GM10266 (cell line): ENCODE measurements around the gene GID4.

Source experiments
- DNase-seq: peaks from one replicate; pipeline ENCODE4 v3.0.0; 2012; ENCODE audit errors: extremely low spot score
- TF ChIP-seq, protein P1 (sequence below): IDR thresholded peaks from 2 replicates; pipeline ENCODE4 v1.5.1; 2012; ENCODE audit warnings: mild to moderate bottlenecking, low read depth; ENCODE audit not compliant: control insufficient read depth, insufficient read depth; ENCODE audit errors: missing control alignments

Gene GID4

DNA sequence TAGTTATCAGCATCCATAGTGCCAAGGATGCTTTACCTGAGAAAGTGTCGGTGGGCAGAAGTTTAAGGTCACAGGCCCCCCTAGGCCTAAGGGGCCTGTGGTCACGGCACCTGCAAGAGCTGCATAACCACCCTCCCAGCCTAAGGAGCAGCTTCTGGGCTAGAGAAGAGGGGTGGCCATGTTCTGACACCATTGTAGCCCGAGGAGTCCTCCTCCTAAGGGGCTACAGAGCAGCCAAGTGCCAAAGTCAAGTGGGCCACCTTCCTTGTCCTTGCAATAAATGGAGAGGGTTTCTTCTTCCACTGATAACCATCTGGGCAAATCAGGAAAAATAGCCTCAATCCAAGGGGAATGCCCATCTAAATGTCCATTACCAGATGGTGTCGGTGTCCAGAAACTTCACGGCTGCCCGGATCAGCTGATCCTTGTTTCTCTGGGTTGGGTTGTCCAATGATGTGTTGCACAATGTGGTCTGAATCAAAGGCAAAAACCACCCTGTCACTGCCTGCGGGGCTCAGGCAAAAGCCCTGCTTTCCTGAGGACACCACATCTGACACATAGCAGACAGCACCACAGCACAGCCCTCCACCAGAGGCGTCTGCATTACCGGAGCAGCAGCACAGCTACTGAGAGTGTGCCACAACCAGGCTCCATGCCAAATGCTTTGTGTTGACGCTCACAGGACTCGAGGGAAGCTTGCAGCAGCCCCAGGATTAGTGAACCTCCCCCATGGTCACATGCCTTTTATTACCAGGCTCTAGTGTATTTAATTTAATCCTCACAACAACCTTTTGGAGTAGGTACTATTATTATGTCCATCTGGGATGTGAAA is 13.0 kb upstream of the GID4 start:
- TF ChIP-seq, protein P1, sequence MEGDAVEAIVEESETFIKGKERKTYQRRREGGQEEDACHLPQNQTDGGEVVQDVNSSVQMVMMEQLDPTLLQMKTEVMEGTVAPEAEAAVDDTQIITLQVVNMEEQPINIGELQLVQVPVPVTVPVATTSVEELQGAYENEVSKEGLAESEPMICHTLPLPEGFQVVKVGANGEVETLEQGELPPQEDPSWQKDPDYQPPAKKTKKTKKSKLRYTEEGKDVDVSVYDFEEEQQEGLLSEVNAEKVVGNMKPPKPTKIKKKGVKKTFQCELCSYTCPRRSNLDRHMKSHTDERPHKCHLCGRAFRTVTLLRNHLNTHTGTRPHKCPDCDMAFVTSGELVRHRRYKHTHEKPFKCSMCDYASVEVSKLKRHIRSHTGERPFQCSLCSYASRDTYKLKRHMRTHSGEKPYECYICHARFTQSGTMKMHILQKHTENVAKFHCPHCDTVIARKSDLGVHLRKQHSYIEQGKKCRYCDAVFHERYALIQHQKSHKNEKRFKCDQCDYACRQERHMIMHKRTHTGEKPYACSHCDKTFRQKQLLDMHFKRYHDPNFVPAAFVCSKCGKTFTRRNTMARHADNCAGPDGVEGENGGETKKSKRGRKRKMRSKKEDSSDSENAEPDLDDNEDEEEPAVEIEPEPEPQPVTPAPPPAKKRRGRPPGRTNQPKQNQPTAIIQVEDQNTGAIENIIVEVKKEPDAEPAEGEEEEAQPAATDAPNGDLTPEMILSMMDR, result no peak
- no peak for DNase-seq

DNA sequence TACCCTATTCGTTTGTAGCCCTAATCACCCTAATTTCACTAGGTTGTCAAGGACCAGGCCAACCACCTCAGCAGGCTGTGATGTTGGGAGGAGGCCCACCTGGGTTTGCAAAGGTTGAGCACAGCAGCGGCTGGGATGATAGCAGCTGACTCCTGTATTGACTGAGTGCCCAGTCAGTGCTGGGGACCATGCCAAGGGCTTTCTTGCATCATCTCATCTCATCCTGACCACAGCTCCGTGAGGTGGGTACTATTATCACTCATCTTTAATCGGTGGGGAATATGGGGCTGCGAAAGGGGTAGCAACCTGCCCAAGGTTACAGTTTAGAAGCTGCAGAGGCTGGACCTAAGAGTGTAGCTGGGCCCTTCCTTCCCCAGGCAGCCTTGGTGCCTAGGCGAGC is 11.9 kb upstream of the GID4 start:
- DNase-seq, result no peak
- TF ChIP-seq, protein P1, result no peak

DNA sequence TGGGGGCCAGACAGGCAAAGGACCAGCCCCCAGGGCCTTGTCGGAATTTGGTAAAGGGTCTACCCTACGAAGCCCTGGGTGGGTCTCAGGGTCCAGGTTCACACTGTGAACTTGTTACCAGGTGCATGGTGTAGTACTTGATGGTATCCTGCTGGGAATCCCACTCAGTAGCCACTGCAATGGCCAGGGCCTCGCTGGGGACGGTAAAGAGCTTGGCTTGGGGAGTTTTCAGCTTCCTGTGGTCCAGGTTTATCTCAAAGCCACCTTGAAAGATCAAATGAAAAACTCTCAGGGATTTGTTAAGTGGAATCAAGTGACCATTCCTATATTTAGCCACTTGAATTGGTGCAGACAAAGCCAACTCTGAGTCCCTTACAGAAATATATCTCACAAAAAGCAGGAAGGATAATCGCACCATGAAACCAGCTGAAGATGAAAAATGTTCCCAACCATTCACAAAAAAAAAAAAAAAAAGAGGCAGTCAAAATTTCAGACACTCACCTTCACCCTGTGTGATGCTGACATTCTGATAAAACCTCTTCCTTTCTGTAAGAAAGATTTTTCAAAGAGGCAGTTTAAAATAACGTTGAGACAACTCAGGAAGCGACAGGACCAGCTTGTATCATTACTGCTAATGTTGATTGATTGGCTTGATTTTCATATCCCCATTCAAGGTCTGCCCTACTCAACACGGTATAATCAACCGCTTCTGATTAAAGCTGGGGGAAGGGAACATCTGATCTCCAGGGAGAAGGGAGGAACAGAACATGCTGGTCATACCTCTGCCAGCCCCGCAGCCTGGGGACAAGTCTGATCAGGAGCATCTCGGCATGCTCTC is 10.9 kb upstream of the GID4 start:
- DNase-seq, result no peak
- TF ChIP-seq, protein P1, result no peak

DNA sequence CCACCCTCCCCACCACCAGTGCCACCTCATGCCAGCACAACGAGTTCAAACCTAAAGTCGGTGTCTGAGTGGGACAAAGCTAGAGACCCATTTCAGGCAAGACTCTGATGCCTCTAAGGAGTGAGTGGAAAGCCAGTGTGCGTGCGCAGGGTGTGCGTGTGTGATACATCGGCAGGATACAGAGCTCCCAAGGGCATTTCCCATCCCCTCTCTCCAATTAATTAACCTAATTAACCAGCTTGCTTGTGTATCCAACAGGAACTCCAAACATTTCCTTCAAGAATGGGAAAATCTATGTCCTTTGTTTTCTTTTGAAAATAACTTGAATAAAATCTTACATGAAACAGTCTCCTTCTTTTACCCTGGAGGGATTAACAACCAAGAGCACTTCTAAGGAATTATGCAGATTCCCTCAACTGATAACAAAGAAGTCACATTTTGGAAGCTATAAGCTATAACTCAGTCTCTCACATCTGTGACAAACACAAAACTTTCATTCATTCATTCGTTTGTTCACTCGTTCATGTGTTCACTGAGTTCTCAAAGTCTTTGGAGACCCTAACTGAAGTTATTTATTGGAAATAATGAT is 10.2 kb upstream of the GID4 start:
- TF ChIP-seq, protein P1, result no peak
- DNase-seq, result no peak

DNA sequence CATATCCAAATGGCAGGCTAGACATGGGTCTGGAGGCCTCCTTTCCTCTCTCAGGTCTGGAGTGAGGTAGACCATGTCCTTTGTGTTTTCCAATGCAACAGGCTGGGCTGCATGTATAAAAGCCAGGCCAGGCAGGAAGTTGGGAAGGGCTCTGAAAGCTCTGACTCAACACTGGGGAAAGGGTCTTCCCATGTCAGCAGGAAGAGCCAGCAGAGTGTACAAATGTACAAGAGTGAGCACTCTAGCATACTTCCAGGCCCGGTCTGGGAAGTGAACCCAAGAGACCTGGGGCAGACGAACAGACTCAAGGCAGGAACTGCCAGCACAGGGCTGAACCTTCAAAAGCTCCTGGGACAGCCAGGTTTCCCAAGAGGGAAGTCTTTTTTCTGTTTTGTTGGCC is 7.3 kb upstream of the GID4 start:
- DNase-seq, result no peak
- TF ChIP-seq, protein P1, result no peak

DNA sequence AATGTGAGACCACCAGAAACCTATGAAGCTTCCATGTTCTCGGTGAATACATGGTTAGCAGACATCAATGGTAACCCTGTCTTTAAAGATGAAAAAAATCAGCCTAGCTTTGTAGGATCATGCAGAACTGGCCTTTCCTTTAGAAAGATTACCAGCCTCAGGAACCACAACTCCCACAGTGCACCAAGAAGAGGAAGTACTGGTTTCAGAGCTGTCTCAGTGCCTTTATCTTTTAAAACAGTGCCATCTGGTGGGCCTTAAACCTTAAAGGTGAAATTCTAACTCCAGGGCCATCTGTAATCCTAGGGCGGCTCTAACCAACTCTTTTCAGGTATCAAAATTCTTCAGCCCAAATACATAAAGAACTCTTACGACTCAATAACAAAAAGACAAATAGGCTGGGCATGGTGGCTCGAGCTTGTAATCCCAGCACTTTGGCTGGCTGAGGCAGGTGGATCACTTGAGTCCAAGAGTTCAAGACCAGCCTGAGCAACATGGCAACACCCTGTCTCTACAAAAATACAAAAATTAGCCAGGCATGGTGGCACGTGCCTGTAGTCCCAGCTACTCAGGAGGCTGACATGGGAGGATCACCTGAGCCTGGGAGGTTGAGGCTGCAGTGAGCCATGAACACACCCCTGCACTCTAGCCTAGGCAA is 5.6 kb upstream of the GID4 start:
- TF ChIP-seq, protein P1, result peak; percentile 53
- peak; percentile 80 for DNase-seq
